GM12878 (cell line): ENCODE measurements around the gene ADAM20. TPM values are rescaled to one million over a fixed set of nuclear protein-coding genes. Genes with fewer than 3 reads are reported as not detected.

ENCODE experiments used
- CBX3 ChIP-seq: fragments of 200-600 bp; sonication (generic); IDR thresholded peaks from 2 replicates; pipeline ENCODE4 v1.6.1; 2016; ENCODE audit warnings: low read depth, borderline replicate concordance
- CHD4 ChIP-seq: fragments of 200-600 bp; sonication (generic); IDR thresholded peaks from 2 replicates; pipeline ENCODE4 v1.6.1; 2016; ENCODE audit warnings: mild to moderate bottlenecking
- ESRRA ChIP-seq: IDR thresholded peaks from 2 replicates; pipeline ENCODE4 v1.6.1; 2012; ENCODE audit warnings: mild to moderate bottlenecking, low read length, improper control_type of control experiment
- HDAC6 ChIP-seq: fragments of 200-600 bp; sonication (generic); IDR thresholded peaks from one replicate; pipeline ENCODE4 v1.8.0; 2017; ENCODE audit warnings: antibody characterized with exemption; ENCODE audit not compliant: unreplicated experiment
- HDGF ChIP-seq: fragments of 450-650 bp; IDR thresholded peaks from 2 replicates; pipeline ENCODE4 v1.6.1; 2016; ENCODE audit warnings: antibody characterized with exemption
- IKZF1 ChIP-seq: fragments of 450-650 bp; conservative IDR thresholded peaks from 2 replicates; pipeline ENCODE4 v1.6.1; 2017; ENCODE audit warnings: antibody characterized with exemption, mild to moderate bottlenecking
- IRF4 ChIP-seq: IDR thresholded peaks from 2 replicates; pipeline ENCODE4 v1.6.1; 2011; ENCODE audit warnings: low read depth, low read length
- NFXL1 ChIP-seq: fragments of 450-650 bp; IDR thresholded peaks from 2 replicates; pipeline ENCODE4 v1.6.1; 2017; ENCODE audit warnings: antibody characterized with exemption, mild to moderate bottlenecking, borderline replicate concordance
- NR2F1 ChIP-seq: fragments of 450-650 bp; conservative IDR thresholded peaks from 2 replicates; pipeline ENCODE4 v1.6.1; 2017; ENCODE audit warnings: mild to moderate bottlenecking
- RBBP5 ChIP-seq: fragments of 200-600 bp; sonication (generic); conservative IDR thresholded peaks from 2 replicates; pipeline ENCODE4 v1.6.1; 2016
- SREBF1 ChIP-seq: IDR thresholded peaks from 2 replicates; pipeline ENCODE4 v1.6.1; 2012; ENCODE audit warnings: mild to moderate bottlenecking, low read length
- ZNF622 ChIP-seq: fragments of 450-650 bp; IDR thresholded peaks from 2 replicates; pipeline ENCODE4 v1.6.1; 2017; ENCODE audit warnings: mild to moderate bottlenecking, inconsistent platforms
- polyA plus RNA-seq, 11 experiments: library from polyadenylated mRNA; depleted of rRNA in 4 of 11; unstranded in 6 of 11; stranded (reverse) in 5 of 11; fragments of >200 nt; fragmentation: Nextera tagmentation in 4 of 11; fragmentation: Illumina TruSeq in 1 of 11; extraction: Ambion mirVana in 4 of 11; extraction: Trizol in 1 of 11; gene quantifications; 1 replicate in 1 of 11; 2 replicates in 10 of 11; pipeline versions ENCODE4 v1.2.1 to v1.2.3, GENCODE V29; 2011 to 2016; ENCODE audit warnings: inconsistent platforms in 2 of 11, missing spikeins in 2 of 11, low read depth in 1 of 11
- total RNA-seq, 4 experiments: library from RNA; depleted of rRNA in 3 of 4; stranded (reverse); fragments of >200 nt in 3 of 4; fragmentation: Illumina TruSeq in 1 of 4; extraction: Trizol in 1 of 4; gene quantifications; 2 replicates each; pipeline versions ENCODE4 v1.2.1 to v1.2.3, GENCODE V29; 2013 to 2021
- TF ChIP-seq, protein P1 (sequence below): fragments of 450-650 bp; IDR thresholded peaks from 2 replicates; pipeline ENCODE4 v1.6.1; 2018; ENCODE audit warnings: mild to moderate bottlenecking, low read depth, moderate library complexity; ENCODE audit not compliant: partially characterized antibody
- TF ChIP-seq, protein P2 (sequence below): fragments of 450-650 bp; conservative IDR thresholded peaks from 2 replicates; pipeline ENCODE4 v1.6.1; 2017; ENCODE audit warnings: mild to moderate bottlenecking, moderate library complexity
- TF ChIP-seq, protein P3 (sequence below): fragments of 450-650 bp; formaldehyde crosslinking; IDR thresholded peaks from 2 replicates; pipeline ENCODE4 v1.4.0; 2022; ENCODE audit warnings: mild to moderate bottlenecking, moderate library complexity
- TF ChIP-seq, protein P4 (sequence below): IDR thresholded peaks from 2 replicates; pipeline ENCODE4 v1.6.1; 2011; ENCODE audit warnings: low read depth, low read length, improper control_type of control experiment, borderline replicate concordance
- TF ChIP-seq, protein P5 (sequence below): IDR thresholded peaks from 2 replicates; pipeline ENCODE4 v1.6.1; 2012; ENCODE audit warnings: low read depth, low read length, improper control_type of control experiment
- TF ChIP-seq, protein P6 (sequence below): fragments of 450-650 bp; formaldehyde crosslinking; IDR thresholded peaks from 2 replicates; pipeline ENCODE4 v1.4.0; 2020; ENCODE audit warnings: mild to moderate bottlenecking, moderate library complexity

ADAM20 gene
- total and polyA plus RNA-seq, 10 of the 15 experiments (the other 5 are each of a cell fraction or from before 2014, with no cell fraction given): 0.04 to 0.34 (median 0.10) TPM; not detected in 3

DNA sequence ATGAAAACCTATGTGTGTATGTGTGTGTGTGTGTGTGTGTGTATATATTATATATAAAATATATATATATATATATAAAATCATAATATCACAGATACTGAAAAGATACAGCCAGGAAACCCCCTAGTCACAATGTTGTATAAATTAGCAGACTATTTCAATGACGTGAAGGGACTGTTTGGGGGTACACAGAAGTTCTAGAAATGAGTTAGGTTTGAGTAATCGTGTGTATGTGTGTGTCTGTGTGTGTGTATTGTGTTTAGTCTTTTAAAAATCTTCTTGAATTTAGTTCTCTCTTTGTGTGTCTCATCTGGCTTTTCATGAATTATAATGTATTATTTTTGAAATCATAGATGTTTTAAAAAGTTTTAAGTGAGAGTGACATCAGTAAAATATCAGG, 61.0 kb downstream of the ADAM20 start (continued):
- TF ChIP-seq, protein P1, sequence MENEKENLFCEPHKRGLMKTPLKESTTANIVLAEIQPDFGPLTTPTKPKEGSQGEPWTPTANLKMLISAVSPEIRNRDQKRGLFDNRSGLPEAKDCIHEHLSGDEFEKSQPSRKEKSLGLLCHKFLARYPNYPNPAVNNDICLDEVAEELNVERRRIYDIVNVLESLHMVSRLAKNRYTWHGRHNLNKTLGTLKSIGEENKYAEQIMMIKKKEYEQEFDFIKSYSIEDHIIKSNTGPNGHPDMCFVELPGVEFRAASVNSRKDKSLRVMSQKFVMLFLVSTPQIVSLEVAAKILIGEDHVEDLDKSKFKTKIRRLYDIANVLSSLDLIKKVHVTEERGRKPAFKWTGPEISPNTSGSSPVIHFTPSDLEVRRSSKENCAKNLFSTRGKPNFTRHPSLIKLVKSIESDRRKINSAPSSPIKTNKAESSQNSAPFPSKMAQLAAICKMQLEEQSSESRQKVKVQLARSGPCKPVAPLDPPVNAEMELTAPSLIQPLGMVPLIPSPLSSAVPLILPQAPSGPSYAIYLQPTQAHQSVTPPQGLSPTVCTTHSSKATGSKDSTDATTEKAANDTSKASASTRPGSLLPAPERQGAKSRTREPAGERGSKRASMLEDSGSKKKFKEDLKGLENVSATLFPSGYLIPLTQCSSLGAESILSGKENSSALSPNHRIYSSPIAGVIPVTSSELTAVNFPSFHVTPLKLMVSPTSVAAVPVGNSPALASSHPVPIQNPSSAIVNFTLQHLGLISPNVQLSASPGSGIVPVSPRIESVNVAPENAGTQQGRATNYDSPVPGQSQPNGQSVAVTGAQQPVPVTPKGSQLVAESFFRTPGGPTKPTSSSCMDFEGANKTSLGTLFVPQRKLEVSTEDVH: no peak
- TF ChIP-seq NR2F1 (no peak), ESRRA (no peak), IKZF1 (no peak), CBX3 (no peak), IRF4 (peak; percentile 61; the same call in 1 of the 2 replicates), HDAC6 (no peak), CHD4 (no peak), NFXL1 (no peak), SREBF1 (no peak), RBBP5 (no peak), ZNF622 (no peak), HDGF (no peak)
- TF ChIP-seq, protein P2, sequence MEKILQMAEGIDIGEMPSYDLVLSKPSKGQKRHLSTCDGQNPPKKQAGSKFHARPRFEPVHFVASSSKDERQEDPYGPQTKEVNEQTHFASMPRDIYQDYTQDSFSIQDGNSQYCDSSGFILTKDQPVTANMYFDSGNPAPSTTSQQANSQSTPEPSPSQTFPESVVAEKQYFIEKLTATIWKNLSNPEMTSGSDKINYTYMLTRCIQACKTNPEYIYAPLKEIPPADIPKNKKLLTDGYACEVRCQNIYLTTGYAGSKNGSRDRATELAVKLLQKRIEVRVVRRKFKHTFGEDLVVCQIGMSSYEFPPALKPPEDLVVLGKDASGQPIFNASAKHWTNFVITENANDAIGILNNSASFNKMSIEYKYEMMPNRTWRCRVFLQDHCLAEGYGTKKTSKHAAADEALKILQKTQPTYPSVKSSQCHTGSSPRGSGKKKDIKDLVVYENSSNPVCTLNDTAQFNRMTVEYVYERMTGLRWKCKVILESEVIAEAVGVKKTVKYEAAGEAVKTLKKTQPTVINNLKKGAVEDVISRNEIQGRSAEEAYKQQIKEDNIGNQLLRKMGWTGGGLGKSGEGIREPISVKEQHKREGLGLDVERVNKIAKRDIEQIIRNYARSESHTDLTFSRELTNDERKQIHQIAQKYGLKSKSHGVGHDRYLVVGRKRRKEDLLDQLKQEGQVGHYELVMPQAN: no peak
- TF ChIP-seq, protein P3, sequence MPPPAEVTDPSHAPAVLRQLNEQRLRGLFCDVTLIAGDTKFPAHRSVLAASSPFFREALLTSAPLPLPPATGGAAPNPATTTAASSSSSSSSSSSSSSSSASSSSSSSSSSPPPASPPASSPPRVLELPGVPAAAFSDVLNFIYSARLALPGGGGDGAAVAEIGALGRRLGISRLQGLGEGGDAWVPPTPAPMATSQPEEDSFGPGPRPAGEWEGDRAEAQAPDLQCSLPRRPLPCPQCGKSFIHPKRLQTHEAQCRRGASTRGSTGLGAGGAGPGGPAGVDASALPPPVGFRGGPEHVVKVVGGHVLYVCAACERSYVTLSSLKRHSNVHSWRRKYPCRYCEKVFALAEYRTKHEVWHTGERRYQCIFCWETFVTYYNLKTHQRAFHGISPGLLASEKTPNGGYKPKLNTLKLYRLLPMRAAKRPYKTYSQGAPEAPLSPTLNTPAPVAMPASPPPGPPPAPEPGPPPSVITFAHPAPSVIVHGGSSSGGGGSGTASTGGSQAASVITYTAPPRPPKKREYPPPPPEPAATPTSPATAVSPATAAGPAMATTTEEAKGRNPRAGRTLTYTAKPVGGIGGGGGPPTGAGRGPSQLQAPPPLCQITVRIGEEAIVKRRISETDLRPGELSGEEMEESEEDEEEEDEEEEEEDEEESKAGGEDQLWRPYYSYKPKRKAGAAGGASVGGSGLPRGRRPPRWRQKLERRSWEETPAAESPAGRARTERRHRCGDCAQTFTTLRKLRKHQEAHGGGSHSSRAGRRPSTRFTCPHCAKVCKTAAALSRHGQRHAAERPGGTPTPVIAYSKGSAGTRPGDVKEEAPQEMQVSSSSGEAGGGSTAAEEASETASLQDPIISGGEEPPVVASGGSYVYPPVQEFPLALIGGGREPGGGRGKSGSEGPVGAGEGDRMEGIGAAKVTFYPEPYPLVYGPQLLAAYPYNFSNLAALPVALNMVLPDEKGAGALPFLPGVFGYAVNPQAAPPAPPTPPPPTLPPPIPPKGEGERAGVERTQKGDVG (CRISPR knock-in tag): no peak
- TF ChIP-seq, protein P4, sequence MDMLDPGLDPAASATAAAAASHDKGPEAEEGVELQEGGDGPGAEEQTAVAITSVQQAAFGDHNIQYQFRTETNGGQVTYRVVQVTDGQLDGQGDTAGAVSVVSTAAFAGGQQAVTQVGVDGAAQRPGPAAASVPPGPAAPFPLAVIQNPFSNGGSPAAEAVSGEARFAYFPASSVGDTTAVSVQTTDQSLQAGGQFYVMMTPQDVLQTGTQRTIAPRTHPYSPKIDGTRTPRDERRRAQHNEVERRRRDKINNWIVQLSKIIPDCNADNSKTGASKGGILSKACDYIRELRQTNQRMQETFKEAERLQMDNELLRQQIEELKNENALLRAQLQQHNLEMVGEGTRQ: no peak
- TF ChIP-seq, protein P5, sequence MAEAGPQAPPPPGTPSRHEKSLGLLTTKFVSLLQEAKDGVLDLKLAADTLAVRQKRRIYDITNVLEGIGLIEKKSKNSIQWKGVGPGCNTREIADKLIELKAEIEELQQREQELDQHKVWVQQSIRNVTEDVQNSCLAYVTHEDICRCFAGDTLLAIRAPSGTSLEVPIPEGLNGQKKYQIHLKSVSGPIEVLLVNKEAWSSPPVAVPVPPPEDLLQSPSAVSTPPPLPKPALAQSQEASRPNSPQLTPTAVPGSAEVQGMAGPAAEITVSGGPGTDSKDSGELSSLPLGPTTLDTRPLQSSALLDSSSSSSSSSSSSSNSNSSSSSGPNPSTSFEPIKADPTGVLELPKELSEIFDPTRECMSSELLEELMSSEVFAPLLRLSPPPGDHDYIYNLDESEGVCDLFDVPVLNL: no peak
- TF ChIP-seq, protein P6, sequence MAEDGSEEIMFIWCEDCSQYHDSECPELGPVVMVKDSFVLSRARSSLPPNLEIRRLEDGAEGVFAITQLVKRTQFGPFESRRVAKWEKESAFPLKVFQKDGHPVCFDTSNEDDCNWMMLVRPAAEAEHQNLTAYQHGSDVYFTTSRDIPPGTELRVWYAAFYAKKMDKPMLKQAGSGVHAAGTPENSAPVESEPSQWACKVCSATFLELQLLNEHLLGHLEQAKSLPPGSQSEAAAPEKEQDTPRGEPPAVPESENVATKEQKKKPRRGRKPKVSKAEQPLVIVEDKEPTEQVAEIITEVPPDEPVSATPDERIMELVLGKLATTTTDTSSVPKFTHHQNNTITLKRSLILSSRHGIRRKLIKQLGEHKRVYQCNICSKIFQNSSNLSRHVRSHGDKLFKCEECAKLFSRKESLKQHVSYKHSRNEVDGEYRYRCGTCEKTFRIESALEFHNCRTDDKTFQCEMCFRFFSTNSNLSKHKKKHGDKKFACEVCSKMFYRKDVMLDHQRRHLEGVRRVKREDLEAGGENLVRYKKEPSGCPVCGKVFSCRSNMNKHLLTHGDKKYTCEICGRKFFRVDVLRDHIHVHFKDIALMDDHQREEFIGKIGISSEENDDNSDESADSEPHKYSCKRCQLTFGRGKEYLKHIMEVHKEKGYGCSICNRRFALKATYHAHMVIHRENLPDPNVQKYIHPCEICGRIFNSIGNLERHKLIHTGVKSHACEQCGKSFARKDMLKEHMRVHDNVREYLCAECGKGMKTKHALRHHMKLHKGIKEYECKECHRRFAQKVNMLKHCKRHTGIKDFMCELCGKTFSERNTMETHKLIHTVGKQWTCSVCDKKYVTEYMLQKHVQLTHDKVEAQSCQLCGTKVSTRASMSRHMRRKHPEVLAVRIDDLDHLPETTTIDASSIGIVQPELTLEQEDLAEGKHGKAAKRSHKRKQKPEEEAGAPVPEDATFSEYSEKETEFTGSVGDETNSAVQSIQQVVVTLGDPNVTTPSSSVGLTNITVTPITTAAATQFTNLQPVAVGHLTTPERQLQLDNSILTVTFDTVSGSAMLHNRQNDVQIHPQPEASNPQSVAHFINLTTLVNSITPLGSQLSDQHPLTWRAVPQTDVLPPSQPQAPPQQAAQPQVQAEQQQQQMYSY (CRISPR knock-in tag): no peak
